ENCODE results near the gene APOD.
A peak's percentile ranks its signal among the peaks of the same experiment; 100 is the strongest.

APOD gene

DNA sequence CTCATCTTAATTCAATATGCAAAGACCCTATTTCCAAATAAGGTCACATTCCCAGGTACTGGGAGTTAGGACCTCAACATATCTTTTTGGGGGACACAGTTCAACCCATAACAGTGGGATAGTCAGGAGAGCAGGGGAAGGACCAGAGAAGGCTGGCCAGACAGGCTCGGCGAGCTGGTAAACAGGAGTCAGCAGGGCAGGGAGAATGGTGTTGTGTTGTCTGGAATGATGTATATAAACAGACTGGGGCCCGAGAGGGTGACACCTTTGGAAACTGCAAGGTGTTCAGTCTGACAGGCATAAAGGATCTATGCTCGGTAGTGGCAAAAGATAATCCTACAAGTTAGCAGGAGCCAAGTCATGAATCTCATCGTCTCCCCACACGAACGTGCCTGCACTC, 30.5 kb downstream of the APOD start:
- DNase-seq (ENCODE audit: low read depth), result no peak

DNA sequence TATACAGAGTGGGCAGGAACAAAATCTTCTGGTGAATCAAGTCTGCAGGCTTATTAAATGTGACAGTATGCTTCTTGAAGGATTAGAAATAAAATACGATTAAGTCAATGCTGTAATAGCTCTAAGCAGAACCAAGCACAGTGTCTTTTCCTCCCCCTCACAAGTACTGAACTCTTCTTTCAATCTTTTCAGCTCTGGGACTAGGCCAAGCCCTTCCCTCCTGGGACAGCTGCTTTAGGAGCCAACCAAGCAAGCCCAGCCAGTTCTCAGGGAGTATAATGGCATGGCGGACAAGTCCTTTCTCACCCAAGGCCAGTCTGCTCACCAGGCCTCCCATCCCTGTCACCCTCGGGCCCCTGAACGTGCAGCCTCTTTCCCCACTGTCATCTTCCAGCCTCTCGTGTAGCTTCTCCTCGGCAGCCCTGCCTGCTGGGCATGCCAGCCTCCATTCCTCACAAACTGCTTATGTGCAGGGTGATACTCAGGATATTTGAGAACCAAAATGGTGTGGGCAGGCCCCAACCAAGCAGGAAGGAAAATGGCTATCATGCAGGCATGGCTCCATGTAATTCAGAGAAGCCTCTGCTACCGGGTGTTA, 32.3 kb downstream of the APOD start:
- DNase-seq (ENCODE audit: low read depth), result no peak

DNA sequence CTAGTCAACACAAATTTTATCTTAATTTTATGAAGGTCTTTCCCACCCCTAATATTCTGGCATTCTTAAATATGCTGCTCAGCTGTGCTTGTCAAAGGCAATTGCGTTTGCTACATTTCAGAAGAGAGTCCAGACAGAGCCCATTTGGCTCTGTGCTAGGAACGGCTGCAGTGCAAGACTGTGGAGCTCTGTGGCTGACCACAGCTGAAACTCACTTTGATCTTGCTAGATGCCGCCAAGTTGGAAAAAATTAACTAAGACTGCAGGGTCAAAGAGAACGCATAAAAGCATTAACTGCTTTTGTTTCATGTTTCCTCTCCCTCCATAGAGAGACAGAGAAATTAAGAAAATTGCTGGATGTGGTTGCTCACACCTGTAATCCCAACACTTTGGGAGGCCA, 33.0 kb downstream of the APOD start:
- no peak for DNase-seq (ENCODE audit: low read depth)

DNA sequence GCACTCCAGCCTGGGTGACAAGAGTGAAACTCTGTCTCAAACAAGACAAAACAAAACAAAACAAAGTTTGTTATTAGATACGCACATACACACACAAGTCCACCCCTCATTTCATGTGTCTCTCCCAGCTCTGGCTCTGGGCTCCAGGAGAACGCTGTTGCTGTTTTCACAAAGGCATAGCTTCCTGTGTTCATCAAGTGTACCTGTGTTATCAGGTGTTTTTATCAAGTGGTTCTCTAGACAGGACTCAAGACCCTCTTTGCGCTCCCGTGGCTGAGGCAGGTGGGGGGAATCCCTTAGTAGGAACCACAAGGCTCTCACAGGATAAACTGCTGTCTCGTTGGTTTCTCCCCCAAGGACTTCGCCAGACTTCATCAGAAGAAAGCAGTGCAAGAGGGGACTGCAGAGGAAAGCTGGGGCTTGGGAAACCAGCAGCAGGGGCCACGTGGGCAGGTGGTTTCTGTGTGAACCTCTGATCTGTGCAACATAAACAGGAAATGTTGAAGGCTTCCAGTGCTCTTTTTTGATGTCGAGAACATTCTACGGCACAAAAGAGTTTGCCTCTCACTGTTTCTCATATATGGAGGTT, 33.7 kb downstream of the APOD start:
- DNase-seq (ENCODE audit: low read depth), result no peak

DNA sequence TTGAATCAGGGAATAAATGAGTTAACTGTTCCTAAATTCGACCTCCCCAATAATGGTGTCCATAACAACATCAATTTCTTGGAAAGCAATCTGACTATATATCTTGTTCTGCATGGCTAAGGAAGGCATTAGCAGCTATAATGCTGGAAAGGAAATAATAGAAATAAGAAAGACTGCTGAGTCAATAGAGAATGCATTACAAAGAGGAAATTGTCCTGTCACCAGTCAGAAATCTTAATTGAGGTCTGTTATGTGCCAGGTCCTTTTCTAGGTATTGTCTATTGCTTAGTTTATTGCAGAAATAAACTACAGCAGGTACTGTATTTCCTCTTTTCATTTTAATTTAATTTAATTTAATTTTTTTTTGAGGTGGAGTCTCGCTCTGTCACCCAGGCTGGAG, 34.8 kb downstream of the APOD start:
- no peak for DNase-seq (ENCODE audit: low read depth)

DNA sequence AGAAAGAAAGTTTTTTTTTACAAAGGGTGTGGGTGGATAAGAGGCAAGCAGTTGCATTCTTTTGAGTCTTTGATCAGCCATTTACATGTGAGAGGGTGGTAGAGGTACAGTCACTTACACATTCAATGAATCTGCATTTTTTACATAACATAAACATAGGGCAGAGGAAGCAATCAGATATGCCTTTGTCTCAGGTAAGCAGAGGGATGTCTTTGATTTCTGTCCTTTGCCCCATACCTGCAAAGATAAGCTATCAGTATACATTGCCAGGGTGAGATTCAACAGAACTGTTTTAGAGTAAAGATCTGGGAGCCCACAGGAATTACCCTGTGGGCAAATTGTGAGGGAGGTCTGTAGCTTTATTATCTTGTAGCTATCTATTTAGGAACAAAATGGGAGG, 35.2 kb downstream of the APOD start:
- DNase-seq (ENCODE audit: low read depth), result no peak

DNA sequence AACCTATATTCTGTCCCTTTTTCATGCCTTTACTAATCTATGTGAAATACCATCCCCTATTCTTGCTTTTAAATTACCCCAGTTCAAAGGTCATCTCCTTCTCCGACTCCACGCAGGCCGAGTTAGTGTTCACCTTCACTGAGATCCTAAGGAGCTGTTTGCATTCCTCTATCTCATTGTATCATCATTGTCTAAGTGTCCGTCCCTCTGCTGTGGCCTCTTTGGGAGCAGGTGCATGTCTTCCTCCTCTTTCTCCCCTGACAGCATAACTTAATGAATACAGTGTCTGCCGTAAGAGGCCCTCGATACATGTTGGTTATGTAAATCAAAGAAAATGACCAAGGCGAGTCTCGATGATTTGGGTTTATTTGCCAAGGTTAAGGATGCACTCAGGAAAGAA, 35.7 kb downstream of the APOD start:
- DNase-seq (ENCODE audit: low read depth), result no peak

DNA sequence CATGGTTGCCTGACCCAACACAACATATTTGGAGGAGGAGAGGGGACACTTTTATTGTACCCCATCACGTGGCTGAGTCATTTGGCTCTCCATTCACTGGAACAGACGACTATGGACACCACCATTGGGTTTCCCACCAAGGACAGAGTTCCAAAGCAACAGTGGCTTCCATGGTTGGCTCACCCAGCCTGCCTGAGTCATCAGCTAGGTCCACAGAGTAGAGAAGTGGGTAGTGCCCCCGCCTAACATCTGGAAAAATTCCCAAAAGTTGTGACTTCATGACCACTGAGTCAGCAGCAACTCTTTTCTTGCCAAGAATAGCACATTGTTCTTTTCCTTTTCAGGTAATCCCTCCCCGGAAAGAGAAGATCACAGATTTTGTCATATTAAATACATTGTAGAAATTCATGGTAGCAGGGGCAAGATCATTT, 37.6 kb downstream of the APOD start:
- DNase-seq (ENCODE audit: low read depth), result peak; percentile 69

DNA sequence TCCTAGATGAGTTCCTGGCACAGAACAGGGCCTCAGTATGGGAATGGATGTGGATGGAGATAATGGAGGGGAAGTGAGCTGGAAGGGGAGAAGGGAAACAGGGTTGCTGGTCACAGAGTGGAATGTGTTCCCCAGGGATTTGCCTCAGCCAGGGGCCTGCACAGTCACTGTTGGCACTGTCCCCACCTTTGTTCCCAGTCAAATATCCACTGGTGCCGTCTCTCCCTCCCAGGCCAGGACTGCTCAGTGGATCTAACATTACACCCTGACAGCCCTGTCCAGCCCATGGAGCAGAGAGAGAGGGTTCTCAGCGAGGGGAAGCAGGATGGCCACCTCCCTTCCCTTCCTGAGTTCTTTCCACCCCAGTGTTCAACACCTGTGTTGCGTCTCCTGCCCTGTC, 39.1 kb downstream of the APOD start:
- DNase-seq (ENCODE audit: low read depth), result no peak

DNA sequence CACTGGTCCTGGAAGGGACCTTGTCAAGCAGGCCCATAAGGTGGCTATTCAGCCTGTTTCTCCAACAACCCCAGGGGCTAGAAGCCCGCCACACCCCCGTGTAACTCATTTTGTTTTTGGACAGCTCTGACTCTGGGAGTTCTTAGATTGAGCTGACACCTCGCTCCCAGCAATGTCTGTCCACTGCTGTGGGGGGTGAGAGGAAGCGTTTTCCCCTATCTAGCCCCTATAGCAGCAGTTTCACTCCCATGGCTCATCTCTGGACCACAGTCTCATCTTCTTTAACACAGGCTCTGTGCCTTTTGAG, 39.6 kb downstream of the APOD start:
- no peak for DNase-seq (ENCODE audit: low read depth)

DNA sequence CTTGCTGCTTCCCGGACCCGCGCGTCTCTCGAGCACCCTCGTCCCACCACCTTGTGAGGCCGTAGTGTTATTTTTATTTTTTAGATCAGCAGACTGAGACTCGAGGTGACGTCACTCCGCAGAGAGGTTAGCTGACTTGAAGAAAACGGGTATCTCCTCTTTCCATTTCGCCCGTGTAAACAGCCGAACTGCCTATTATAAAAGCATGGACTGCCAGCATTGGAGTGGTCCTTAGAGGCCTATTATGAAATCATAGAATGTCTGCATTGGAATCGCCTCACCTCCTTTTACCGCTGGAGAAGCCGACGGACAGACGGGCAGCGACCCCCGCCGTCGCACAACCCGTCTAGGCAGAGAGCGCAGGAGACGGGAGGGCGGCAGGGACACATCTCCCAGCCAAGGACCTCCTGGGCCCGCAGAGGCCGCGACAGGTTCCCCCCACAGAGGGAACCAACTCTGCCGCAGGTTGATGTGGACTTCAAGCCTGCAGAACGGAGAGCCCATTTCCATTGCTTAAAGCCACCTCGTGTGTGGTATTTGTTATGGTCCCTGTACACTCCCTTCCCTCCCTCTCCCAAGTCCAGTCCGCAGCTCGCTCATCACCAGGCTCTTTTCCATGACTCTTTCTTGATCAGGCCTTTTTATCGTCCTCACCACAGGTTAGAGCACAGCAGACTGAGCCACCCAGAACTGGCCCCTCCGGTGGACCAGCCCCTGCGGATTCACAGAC, 40.1 kb downstream of the APOD start:
- no peak for DNase-seq (ENCODE audit: low read depth)

DNA sequence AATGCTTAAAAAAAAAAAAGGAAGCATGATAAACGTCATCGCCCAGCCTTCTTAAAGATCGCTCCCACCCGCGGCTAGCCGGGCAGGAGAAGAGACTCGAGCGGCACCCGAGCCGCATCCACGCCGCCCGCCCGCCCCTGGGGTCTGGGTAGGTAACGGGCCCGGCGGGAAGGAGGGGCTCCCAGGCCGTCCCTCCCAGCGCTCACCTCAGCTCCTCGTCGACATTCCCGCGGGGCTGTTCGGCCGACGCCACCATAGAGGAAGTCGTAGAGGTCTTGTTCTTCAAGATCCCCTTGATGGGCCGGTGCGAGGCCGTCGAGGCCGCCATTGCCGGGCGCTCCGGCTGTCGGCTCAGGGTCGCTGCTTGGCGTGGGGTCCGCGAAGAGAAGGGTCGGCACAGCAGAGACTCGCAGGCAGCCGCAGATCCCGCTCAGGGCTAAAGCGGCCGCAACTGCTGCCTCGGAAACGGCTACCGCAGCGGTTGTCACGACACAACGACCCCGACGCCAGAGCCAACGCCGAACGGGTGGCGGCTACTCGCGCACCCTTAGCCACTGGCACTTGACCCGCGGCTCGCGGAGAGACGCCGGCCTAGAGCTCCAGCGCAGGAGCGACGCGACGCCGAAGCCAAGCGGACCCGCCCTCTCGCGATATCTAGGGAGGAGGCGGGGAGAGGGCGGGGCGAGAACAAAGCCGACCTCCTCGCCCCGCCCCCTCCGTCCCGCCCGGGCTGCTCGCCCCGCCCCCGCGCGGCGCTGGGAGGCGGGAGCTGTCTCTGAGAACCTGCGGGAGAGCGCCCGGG, 40.8 kb downstream of the APOD start, which contains the start of gene PPP1R2:
Gene PPP1R2 (minus strand): TSS at position 628 of the 802 bp plus-strand sequence. CDS start 300 bp downstream, at position 328.
- DNase-seq (ENCODE audit: low read depth), result peak; percentile 38

DNA sequence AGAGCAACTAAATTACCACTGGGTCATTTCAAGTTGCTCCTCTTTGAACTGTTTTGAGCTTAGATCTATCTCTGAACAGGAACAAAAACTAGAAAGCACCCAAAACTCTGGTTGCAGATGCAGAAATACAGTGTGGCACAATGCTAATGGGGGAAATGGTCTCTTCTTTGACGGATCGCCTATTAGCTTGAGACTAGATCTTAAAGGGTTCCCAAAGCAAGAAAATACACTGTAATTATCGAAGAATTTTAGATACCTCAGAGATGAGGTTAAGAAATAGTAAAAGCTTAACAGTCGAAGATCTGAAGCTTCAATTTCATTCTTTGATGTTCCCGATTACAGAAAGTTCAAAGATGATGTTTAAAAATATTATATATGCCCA, 41.4 kb downstream of the APOD start:
- no peak for DNase-seq (ENCODE audit: low read depth)

DNA sequence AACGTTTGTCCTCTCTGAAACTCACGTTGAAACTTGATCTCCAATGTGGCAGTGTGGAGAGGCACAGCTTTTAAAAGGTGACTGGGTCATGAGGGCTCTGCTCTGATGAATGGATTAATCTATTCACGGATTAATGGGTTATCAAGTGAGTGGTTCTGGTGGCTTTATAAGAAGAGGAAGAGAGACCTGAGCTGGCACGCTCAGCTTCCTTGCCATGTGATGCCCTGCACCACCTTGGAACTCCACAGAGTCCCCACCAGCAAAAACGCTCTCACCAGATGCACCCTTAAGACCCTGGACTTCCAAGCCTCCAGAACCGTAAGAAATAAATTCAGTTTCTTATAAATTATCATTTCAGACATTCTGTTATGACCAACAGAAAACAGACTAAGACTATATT, 43.2 kb downstream of the APOD start:
- no peak for DNase-seq (ENCODE audit: low read depth)

DNA sequence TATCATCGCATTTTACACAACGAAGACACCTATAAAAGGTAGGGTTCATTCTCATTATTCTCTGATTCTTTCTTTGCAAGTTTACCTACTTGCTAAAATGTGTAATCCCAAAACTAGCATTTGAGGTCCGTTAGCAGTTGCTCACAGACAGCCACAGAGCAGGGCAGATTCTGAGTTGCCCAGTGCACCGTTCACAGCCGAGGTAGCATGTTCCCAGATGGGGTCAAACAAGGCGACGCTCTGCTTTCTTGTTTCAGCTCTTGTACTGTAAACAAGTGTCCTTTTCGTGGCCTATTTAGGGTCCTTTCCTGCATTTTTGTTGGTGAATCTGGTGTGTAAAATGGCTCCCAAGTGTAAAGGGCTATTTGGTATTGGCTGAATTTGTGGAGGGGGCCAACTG, 43.7 kb downstream of the APOD start:
- no peak for DNase-seq (ENCODE audit: low read depth)

DNA sequence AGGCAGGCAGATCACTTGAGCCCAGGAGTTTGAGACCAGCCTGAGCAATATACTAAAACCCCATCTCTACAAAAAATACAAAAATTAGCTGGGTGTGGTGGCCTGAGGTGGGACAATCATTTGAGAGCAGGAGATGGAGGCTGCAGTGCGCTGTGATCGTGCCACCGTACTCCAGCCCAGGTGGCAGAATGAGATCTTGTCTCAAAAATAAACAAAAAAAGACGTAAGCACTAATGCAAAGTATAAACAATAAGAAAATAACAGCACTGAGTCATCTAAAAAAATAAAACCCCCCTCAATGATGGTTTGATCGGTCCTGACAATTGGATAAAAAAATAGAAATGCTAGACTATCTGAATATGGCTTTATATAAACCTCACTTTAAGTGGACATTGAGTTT, 44.3 kb downstream of the APOD start:
- DNase-seq (ENCODE audit: low read depth), result no peak

DNA sequence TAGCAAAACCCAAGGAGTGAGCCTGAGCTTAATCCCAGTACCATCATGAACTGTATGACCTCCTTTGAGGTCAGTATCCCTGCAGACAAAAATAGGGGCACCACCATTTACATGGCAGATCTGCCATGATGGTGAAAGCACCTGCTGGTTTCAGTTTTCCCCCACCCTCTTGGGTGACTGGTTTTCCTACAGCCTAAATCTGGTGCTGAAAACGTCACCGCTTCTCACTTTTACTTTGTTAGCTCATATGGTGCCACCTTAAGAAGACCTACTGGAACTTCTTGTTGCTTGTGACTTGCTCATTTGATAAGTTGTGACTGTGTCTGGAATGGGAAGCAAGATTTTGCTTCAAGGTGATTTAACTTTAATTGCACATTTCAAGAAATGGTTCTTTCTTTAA, 45.7 kb downstream of the APOD start:
- DNase-seq (ENCODE audit: low read depth), result no peak

DNA sequence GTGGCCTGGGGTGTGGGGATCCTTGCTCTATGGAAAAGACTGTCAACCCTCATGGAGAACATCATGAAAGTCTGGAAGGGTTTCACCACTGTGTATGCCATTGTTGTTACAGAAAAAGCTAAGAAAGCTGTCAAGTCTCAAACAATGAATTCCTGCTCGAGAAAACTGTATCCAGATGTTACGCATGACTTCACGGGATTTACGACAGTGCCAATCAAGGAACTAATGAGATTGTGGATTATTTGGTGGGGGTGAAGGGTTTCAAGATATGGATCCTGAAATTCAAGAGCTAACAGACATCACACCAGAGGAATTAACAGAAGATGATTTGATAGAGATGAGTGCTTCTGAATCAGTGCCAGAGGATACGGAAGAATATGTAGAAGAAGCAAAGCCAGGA, 48.4 kb downstream of the APOD start:
- no peak for DNase-seq (ENCODE audit: low read depth)

DNA sequence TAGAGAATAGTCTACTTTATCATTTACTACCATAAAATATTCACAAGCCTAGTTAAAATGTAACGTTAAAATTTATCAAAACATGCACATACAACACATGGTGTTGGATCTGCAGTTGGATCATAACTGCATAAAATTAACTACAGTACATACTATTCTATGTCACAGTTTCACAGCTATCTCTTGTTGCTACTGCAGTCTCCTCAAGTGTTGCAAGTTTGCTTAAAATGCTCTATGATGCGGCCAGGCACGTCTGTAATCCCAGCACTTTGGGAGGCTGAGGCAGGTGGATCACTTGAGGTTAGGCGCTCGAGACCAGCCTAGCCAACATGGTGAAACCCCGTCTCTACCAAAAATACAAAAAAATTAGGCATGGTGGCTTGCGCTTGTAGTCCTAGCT, 50.9 kb downstream of the APOD start:
- no peak for DNase-seq (ENCODE audit: low read depth)

DNA sequence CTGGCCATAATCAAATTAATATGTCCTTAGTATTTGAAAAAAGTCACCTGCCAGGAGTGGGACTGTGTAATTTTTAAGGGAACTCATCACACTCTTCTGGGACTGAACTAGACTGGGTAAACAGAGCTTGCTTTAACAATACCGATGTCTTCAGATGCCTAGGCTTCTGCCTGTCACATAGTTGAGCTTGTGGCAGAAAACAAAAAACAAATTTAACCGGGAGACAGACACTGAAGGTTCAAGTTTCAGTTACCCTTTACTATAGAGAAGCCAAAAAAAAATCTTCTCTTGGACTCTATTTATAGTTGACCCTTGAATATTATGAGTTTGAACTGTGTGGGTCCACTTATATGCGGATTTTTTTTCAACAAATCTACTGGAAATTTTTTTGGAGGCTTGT, 51.4 kb downstream of the APOD start:
- no peak for DNase-seq (ENCODE audit: low read depth)

DNA sequence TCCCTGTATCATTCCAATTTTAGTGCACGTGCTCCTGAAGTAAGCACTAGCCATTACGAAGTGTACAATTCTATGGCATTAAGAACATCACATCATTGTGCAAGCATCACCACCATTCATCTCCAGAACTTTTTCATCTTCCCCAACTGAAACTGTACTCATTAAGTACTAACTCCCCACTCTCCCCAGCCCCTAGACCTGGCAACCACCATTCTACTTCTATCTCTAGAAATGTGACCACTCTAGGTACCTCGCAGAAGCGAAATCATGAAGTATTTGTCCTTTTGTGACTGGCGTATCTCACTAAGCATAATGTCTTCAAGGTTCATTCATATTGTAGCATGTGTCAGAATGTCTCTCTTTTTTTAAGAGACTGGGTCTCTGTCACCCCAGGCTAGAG, 52.1 kb downstream of the APOD start:
- DNase-seq (ENCODE audit: low read depth), result no peak

DNA sequence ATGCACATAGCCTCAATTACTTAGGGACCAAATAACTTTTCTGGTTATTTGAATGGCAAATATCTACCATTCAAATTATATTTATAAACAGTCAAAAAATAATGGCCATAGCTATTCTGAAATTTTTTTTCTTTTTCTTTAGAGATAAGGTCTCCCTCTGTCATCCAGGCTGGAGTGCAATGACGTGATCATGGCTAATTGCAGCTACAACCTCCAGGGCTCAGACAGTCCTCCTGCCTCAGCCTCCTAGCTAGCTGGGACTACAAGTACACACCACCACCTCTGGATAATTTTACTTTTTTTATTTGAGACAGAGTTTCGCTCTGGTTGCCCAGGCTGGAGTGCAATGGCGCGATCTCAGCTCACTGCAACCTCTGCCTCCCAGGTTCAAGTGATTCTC, 57.2 kb downstream of the APOD start:
- no peak for DNase-seq (ENCODE audit: low read depth)

All from GM04503 (cell line).